Hindlimb muscle (tissue), 1 donor: ENCODE results near the gene MMP25. TPM values are rescaled to one million over a fixed set of nuclear protein-coding genes. Genes with fewer than 3 reads are reported as not detected.
A peak's percentile ranks its signal among the peaks of the same experiment; 100 is the strongest.
"Not testable (repeated sequence)": the region's sequence is repeated elsewhere in the genome, so short reads cannot be mapped to it uniquely, and the experiment has no call there.

Source experiments
- DNase-seq: peaks from one replicate; pipeline ENCODE4 v3.0.0-alpha.2; 2013
- polyA plus RNA-seq: library from polyadenylated mRNA; unstranded; fragments of 120-200 nt; gene quantifications from one replicate; pipeline ENCODE4 v1.2.1, GENCODE V29; 2013; ENCODE audit not compliant: insufficient read length

Gene MMP25
- polyA plus RNA-seq, 1 donor, result 2.1 TPM

DNA sequence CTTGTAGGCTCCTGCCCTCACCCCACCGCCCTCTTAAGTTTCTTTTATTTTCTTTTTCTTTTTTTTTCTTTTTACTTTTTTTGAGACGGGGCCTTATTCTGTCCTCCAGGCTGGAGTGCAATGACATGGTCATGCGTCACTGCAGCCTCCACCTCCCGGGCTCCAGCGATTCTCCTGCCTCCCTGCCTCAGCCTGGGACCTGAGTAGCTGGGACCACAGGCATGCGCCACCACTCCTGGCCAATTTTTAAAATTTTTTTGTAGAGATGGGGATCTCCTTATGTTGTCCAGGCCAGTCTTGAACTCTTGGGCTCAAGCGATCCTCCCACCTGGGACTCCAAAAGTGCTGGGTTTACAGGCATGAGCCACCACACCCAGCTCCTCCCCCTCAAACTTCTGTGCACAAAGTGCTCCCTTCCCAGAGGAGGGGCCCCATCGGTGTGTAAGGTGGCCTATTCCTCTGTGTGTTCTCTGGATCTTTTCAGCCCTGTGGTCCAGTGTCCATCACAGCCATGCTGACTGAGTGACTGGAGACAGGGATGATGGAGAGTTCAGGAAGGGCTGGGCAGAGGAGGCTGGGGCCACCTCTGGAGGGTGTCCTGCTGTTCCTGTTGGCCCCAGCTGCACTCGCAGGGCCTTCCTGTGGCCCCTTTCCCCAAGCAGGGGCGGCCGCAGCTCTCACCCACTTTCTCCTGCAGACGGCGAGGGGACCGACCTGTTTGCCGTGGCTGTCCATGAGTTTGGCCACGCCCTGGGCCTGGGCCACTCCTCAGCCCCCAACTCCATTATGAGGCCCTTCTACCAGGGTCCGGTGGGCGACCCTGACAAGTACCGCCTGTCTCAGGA, 10.2 kb downstream of the MMP25 start:
- no peak for DNase-seq

DNA sequence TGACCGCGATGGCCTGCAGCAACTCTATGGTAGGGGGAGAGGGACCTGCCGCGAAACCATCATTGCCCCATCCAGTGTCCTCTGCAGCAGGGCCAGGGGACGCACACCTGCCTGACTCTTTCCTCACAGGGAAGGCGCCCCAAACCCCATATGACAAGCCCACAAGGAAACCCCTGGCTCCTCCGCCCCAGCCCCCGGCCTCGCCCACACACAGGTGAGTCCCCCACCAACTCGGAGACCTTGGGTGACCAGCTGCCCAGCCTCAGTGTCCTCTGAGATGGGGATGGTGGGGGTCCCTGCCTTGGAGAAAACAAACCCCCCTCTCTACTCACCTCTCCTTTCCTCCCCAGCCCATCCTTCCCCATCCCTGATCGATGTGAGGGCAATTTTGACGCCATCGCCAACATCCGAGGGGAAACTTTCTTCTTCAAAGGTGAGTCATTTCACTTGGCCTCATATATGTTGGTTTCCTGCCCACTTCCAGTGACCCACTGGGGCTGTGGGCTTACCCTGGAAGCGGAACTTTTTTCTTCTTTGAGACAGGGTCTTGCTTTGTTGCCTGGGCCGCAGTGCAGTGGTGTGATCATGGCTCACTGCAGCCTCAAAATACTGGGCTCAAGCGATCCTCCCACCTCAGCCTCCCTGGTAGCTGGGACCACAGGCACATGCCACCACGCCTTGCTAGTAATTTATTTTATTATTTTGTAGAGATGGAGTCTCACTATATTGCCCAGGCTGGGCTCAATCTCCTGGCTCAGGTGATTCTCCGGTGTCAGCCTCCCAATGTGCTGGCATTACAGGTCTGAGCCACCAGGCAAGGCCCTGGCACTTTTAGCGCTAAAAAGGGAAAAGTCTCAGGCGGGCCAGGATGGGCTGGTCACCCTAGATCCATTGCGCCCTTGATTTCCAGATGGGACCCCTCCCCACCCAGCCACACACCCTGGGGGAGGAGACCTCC, 11.1 kb downstream of the MMP25 start:
- no peak for DNase-seq

- DNase-seq, result no peak
Measured at GRCh38 chr16:3058139-3059030, 12.0 kb downstream of the MMP25 start.

DNA sequence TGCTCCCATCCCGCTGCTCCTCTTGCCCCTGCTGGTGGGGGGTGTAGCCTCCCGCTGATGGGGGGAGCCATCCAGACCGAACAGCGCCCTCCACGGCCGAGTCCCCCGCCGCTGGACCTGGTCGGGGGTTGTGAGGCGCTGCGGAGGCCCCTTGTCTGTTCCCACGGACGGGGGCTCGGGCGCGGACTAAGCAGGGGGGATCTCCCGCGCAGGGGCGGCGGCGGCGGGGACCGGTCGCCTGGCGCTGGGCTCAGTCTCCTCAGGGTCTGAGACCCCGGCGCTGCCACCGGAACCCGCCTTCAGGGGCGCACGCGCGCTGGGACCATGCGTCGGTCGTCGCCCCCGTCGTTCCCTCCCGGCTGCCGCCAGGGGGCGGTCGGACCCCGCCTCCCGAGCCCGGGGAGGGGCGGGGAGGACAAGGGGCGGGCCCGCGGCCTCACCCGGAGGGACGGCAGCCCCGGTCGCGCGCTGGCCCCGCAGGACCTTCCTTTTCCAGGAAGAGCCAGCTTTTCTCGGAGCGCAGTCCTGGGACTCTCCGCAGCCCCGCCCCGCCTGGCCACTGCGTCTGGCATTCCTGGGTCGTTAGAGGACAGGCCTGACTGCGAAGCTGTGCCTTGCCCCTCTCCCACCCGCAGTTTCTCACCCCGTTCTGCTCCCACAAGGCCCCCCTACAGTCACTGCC, 12.8 kb downstream of the MMP25 start:
- peak; percentile 91 for DNase-seq

GRCh38 chr16:3059723-3060242, 13.4 kb downstream of the MMP25 start:
- DNase-seq, result no peak

DNA sequence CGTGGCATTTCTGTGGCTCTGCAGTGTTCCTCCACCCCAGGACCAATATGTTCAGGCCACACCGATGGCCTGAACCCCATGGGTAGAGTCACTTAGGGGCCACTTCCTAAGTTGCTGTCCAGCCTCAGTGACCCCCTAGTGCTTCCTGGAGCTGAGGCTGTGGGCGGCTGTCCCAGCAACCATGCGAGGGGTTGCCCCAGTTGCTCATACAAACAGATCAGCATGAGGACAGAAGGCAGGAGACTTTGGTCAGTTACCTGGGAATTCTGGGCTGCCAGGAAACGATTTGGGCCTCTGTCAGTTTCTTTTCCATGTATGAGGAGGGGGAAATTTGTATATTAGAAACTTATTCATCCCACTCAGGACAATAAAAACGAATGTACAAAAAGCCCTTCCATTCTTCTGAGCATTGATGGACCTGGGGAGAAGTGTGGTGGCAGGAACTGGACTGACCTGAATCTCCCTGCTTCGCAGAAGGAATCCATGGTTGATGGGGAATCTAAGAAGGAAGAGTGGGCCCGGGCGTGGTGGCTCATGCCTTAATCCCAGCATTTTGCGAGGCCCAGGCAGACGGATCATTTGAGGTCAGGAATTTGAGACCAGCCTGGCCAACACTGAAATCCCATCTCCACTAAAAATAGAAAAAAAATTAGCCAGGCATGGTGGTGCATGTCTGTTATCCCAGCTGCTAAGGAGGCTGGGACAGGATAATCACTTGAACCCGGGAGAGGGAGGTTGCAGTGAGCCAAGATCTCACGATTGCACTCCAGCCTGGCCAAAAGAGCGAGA, 14.2 kb downstream of the MMP25 start:
- DNase-seq, result no peak

DNA sequence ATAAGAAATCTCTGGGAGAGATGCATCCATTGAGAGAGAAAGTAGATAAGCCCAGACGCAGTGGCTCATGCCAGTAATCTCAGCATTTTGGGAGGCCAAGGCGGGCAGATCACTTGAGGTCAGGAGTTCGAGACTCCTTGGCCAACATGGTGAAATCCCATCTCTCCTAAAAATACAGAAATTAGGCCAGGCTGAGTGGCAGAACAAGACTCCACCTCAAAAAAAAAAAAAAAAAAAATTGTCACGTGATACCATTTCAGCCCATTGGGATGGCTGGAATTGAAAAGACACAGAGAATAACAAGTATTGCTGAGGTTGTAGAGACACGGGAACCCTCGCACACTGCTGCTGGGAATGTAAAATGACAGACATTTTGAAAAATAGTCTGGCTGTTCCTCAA, 16.2 kb downstream of the MMP25 start:
- DNase-seq, result no peak

- DNase-seq, result no peak
Measured at GRCh38 chr16:3063625-3064386, 17.4 kb downstream of the MMP25 start.

DNA sequence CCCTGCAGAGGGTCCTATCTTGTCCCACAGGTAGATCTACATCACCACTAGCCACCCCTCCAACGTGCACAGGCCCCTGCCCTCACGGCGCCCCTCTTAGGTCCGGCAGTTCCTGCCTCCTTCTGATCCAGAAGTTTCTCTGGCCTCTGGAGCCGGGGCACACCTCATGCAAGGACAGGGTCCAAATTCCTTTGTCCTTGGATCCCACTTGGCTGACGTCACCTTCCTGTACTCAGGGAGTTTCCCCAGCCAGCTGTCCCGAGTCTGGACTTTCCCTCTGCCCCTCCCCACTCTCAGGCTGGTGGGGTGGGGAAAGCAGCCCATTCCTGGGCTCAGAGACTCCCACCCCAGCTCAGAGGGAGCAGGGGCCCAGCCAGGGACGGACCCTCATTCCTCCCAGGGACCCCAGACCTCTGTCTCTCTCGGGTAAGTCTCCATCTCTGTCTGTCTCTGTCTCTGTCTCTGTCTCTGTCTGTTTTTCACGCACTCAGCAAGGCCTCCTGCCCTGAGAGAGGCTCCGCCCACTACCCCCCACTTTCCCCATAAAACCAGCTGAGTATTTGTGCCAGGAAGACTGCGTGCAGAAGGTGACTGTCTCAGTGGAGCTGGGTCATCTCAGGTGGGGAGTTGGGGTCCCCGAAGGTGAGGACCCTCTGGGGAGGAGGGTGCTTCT, 18.8 kb downstream of the MMP25 start, which contains the start of gene IL32:
TSS of gene IL32 (plus strand) at position 572 of the 673 bp plus-strand sequence. CDS start 172 bp downstream, outside the sequence.
- DNase-seq, result peak; percentile 86

DNA sequence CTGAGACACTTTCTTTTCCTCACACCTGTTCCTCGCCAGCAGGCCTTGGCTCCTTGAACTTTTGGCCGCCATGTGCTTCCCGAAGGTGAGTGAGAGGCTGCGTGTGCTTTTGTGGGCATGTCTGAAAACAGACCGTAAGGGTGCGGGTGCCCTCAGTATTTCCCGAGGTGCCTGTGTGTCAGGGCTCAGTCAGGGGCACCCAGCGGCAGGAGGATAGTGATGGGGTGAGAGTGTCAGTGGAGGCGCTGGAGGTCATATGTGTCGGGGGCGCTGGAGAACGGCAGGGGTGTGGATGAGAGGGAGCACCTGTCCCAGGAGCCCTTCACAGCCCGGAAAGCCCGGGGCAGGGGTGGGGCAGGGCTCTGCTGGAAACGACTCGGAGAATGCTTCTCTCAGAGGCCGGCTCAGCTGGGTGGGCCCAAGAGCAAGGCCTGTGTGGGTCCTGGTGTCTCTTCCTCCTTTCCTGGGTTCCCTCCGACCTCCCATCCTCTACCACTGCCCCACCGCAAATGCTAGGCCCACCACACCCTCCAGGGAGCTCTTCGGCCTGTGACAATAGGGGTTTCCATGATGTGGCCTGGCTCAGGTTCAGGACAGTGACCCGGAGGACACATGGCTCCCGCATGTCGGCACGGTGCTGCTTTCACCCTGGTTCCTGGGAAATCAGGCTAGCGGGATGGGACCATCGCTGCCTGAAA, 19.5 kb downstream of the MMP25 start:
- no peak for DNase-seq

GRCh38 chr16:3066440-3066748, 20.0 kb downstream of the MMP25 start:
- DNase-seq, result no peak

- no peak for DNase-seq
Measured at GRCh38 chr16:3068487-3068886, 22.1 kb downstream of the MMP25 start.

GRCh38 chr16:3069146-3069545, 22.8 kb downstream of the MMP25 start:
- DNase-seq, result not testable (repeated sequence)

- no peak for DNase-seq
Measured at GRCh38 chr16:3070608-3071111, 24.3 kb downstream of the MMP25 start.

- no peak for DNase-seq
Measured at GRCh38 chr16:3071655-3072054, 25.3 kb downstream of the MMP25 start.

DNA sequence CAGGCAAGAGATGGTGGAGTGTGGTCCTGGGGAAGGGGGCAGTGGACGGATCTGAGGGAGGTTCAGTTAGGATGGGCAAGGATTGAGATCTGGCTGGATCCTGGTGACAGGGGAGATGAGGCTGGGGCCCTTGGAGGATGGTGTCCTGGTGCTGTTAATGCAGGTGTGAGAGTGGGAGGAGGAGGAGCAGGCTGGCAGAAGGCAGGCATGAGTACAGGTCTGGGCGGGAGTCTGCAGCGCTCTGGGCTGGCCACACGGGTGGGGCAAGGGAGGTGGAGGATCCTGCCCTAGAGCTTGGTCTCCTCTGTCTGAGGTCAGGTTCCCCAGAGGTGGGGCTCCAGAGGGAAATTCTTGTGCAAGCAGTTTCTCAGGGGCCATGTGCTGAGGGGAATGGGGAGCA, 25.8 kb downstream of the MMP25 start:
- DNase-seq, result not testable (repeated sequence)

- DNase-seq, result not testable (repeated sequence)
Measured at GRCh38 chr16:3072576-3073263, 26.4 kb downstream of the MMP25 start.

GRCh38 chr16:3073448-3073847, 27.1 kb downstream of the MMP25 start:
- no peak for DNase-seq
